MM.1S (cell line): Measurements from ENCODE around the gene ABCC8.

Experiments
- EZH2 ChIP-seq: fragments of 300-600 bp; sonication (generic); optimal IDR thresholded peaks from 2 replicates; pipeline ENCODE3; 2017; ENCODE audit warnings: low read depth, mild to moderate bottlenecking, antibody characterized with exemption, low read length, mixed read lengths
- TF ChIP-seq, protein P1 (sequence below): fragments of 300-600 bp; sonication (generic); IDR thresholded peaks from 2 replicates; pipeline ENCODE4 v1.5.1; 2016; ENCODE audit warnings: antibody characterized with exemption, low read length, mixed read lengths

DNA sequence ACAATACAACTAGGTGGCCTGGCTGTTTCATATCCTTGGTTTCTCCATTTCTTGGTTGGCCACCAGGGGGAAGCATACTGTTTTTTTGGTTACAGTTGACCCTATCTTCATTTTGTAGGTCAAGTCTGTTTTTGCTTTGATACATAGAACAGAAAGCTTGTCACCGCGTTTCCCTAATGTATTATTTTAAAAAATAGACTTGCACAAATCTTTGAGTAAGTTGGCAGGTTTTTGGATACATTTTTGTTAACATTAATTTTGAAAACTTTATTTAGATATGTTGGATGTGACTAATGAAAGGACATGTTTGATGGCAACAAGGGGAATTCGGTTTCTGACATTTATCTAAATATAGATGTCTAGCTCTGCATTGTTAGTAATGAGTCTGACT lies 122.0 kb downstream of the ABCC8 start:
- TF ChIP-seq, protein P1, sequence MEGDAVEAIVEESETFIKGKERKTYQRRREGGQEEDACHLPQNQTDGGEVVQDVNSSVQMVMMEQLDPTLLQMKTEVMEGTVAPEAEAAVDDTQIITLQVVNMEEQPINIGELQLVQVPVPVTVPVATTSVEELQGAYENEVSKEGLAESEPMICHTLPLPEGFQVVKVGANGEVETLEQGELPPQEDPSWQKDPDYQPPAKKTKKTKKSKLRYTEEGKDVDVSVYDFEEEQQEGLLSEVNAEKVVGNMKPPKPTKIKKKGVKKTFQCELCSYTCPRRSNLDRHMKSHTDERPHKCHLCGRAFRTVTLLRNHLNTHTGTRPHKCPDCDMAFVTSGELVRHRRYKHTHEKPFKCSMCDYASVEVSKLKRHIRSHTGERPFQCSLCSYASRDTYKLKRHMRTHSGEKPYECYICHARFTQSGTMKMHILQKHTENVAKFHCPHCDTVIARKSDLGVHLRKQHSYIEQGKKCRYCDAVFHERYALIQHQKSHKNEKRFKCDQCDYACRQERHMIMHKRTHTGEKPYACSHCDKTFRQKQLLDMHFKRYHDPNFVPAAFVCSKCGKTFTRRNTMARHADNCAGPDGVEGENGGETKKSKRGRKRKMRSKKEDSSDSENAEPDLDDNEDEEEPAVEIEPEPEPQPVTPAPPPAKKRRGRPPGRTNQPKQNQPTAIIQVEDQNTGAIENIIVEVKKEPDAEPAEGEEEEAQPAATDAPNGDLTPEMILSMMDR = peak; percentile 65
- TF ChIP-seq EZH2 = no peak
